HCT116 (cell line): ENCODE results near the gene CCDC197. TPM values are rescaled to one million over a fixed set of nuclear protein-coding genes. Genes with fewer than 3 reads are reported as not detected.

Experiments
- ATAC-seq: fragments of 200-7000 bp; cut with Tn5 transposase; 2 replicates; pipeline ENCODE4 v1.9.1; 2020; ENCODE audit warnings: mild to moderate bottlenecking, moderate library complexity
- BruUV-seq: library from RNA; stranded (reverse); fragments of 400-500 nt; replicated peaks from 2 replicates; lab custom pipeline; 2021; lab: Mats Ljungman, UMichigan
- CTCF ChIA-PET: fragments of 300-600 bp; sonication (Branson Sonifier 250); formaldehyde crosslinking; loops from one replicate; lab custom pipeline; 2021; ENCODE audit warnings: antibody characterized with exemption; lab: Charles Lee
- POLR2A ChIA-PET: fragments of 300-600, 350-600 bp; sonication (Branson Sonifier 250); formaldehyde crosslinking; loops from one replicate; lab custom pipeline; 2021; ENCODE audit warnings: antibody characterized with exemption; lab: Charles Lee
- RAD21 ChIA-PET, 2 experiments: fragments of 300-600 bp; sonication (Branson Sonifier 250); formaldehyde crosslinking; loops; one replicate each; lab custom pipeline; 2023; ENCODE audit warnings: low total read pairs in 2 of 2; ENCODE audit not compliant: uncharacterized antibody in 2 of 2, unreplicated experiment in 2 of 2, low non-redundant PET in 1 of 2; lab: Charles Lee
- DNase-seq: peaks from one replicate; pipeline ENCODE4 v3.0.0-alpha.2; 2010; ENCODE audit warnings: low read depth, low spot score
- H2AFZ ChIP-seq: fragments of 200-600 bp; shearing (Covaris generic), sonication (generic); 2 replicates; pipeline ENCODE4 v1.6.1; 2017; ENCODE audit warnings: low read depth, mixed run types, mixed read lengths, antibody characterized with exemption, low read length; ENCODE audit not compliant: poor library complexity, severe bottlenecking
- H3K27ac ChIP-seq: 2 replicates; pipeline ENCODE4 v1.5.1; 2012; ENCODE audit warnings: low read depth, low read length
- H3K27me3 ChIP-seq: fragments of 200-600 bp; sonication (generic); 2 replicates; pipeline ENCODE4 v1.6.1; 2016; ENCODE audit warnings: mixed run types, low read length, mixed read lengths; ENCODE audit not compliant: insufficient read depth
- H3K36me3 ChIP-seq, 2 experiments: fragments of 200-500 bp in 1 of 2; fragments of 200-600 bp in 1 of 2; sonication (Bioruptor generic) in 1 of 2; sonication (generic) in 1 of 2; 2 replicates each; pipeline versions ENCODE4 v1.5.1 to v1.6.1; 2014 to 2016; ENCODE audit warnings: low read length in 2 of 2, inconsistent platforms in 1 of 2, mixed read lengths in 1 of 2, mixed run types in 1 of 2; ENCODE audit not compliant: insufficient read depth in 2 of 2, control insufficient read depth in 1 of 2
- H3K4me1 ChIP-seq, 2 experiments: fragments of 200-600 bp in 1 of 2; sonication (generic) in 1 of 2; 2 replicates each; pipeline versions ENCODE4 v1.5.1 to v1.6.1; 2012 to 2017; ENCODE audit warnings: low read length in 2 of 2, inconsistent platforms in 1 of 2, mild to moderate bottlenecking in 1 of 2, mixed read lengths in 1 of 2, mixed run types in 1 of 2, moderate library complexity in 1 of 2; ENCODE audit not compliant: insufficient read depth in 2 of 2, control insufficient read depth in 1 of 2
- H3K4me2 ChIP-seq: fragments of 200-600 bp; sonication (generic); 2 replicates; pipeline ENCODE4 v1.6.1; 2017; ENCODE audit warnings: mixed run types, low read length, mixed read lengths
- H3K4me3 ChIP-seq, 2 experiments: fragments of 200-600 bp in 1 of 2; sonication (generic) in 1 of 2; replicated peaks in 1 of 2; 2 replicates each; pipeline ENCODE4 v1.5.1; 2011 to 2016; ENCODE audit warnings: low read length in 2 of 2, control low read depth in 1 of 2, low read depth in 1 of 2, mild to moderate bottlenecking in 1 of 2, mixed read lengths in 1 of 2, mixed run types in 1 of 2
- H3K79me2 ChIP-seq: fragments of 200-600 bp; sonication (generic); 2 replicates; pipeline ENCODE4 v1.6.1; 2017; ENCODE audit warnings: mild to moderate bottlenecking, mixed run types, low read length, moderate library complexity, mixed read lengths; ENCODE audit not compliant: insufficient read depth
- H3K9ac ChIP-seq: fragments of 200-600 bp; sonication (generic); 2 replicates; pipeline ENCODE4 v1.6.1; 2016; ENCODE audit warnings: low read length, mixed read lengths
- H3K9me2 ChIP-seq: fragments of 200-600 bp; sonication (generic), shearing (Covaris generic); 2 replicates; pipeline ENCODE4 v1.6.1; 2017; ENCODE audit warnings: mixed run types, mild to moderate bottlenecking, moderate library complexity; ENCODE audit not compliant: insufficient read depth
- H3K9me3 ChIP-seq, 2 experiments: fragments of 200-500 bp in 1 of 2; fragments of 200-600 bp in 1 of 2; sonication (Bioruptor generic) in 1 of 2; sonication (generic) in 1 of 2; 2 replicates each; pipeline ENCODE4 v1.6.1; 2014 to 2017; ENCODE audit warnings: low read length in 2 of 2, mixed read lengths in 2 of 2, inconsistent platforms in 1 of 2, low read depth in 1 of 2, mild to moderate bottlenecking in 1 of 2, mixed run types in 1 of 2, moderate library complexity in 1 of 2; ENCODE audit not compliant: control insufficient read depth in 1 of 2, insufficient read depth in 1 of 2
- H4K20me1 ChIP-seq: fragments of 200-600 bp; sonication (generic), shearing (Covaris generic); 2 replicates; pipeline ENCODE4 v1.6.1; 2017; ENCODE audit warnings: mixed run types, mild to moderate bottlenecking, moderate library complexity; ENCODE audit not compliant: insufficient read depth
- CBX3 ChIP-seq: IDR thresholded peaks from 2 replicates; pipeline ENCODE4 v1.6.1; 2012; ENCODE audit warnings: low read depth
- CEBPB ChIP-seq: IDR thresholded peaks from 2 replicates; pipeline ENCODE4 v1.6.1; 2012; ENCODE audit warnings: low read depth
- EGR1 ChIP-seq: IDR thresholded peaks from 2 replicates; pipeline ENCODE4 v1.6.1; 2012; ENCODE audit warnings: low read depth
- ELF1 ChIP-seq: IDR thresholded peaks from 2 replicates; pipeline ENCODE4 v1.6.1; 2012; ENCODE audit warnings: low read depth, borderline replicate concordance
- EZH2 ChIP-seq: fragments of 200-600 bp; sonication (generic); IDR thresholded peaks from 2 replicates; pipeline ENCODE4 v1.6.1; 2017; ENCODE audit warnings: antibody characterized with exemption, mixed run types
- EZH2phosphoT487 ChIP-seq: fragments of 200-600 bp; IDR thresholded peaks from 2 replicates; pipeline ENCODE4 v1.6.1; 2018; ENCODE audit warnings: antibody characterized with exemption, borderline replicate concordance
- FOSL1 ChIP-seq: IDR thresholded peaks from 2 replicates; pipeline ENCODE4 v1.6.1; 2012; ENCODE audit warnings: low read depth
- POLR2A ChIP-seq: IDR thresholded peaks from 2 replicates; pipeline ENCODE4 v1.7.0; 2011; ENCODE audit warnings: borderline replicate concordance; ENCODE audit not compliant: insufficient read depth, insufficient read length; ENCODE audit errors: extremely low read depth
- RAD21 ChIP-seq: IDR thresholded peaks from 2 replicates; pipeline ENCODE4 v1.6.1; 2012; ENCODE audit warnings: low read depth, mild to moderate bottlenecking
- SIN3A ChIP-seq: IDR thresholded peaks from 2 replicates; pipeline ENCODE4 v1.6.1; 2012; ENCODE audit warnings: low read depth
- SP1 ChIP-seq: IDR thresholded peaks from 2 replicates; pipeline ENCODE4 v1.6.1; 2012; ENCODE audit warnings: low read depth
- SRF ChIP-seq: IDR thresholded peaks from 2 replicates; pipeline ENCODE4 v1.6.1; 2012; ENCODE audit warnings: low read depth
- TCF7L2 ChIP-seq: IDR thresholded peaks from 2 replicates; pipeline ENCODE4 v1.7.0; 2011; ENCODE audit warnings: borderline replicate concordance, inconsistent platforms; ENCODE audit not compliant: insufficient read depth, insufficient read length; ENCODE audit errors: extremely low read depth
- YY1 ChIP-seq: IDR thresholded peaks from 2 replicates; pipeline ENCODE4 v1.6.1; 2011; ENCODE audit warnings: low read length, low read depth, moderate library complexity, mild to moderate bottlenecking; ENCODE audit not compliant: insufficient replicate concordance; ENCODE audit errors: extremely low read depth
- ZFX ChIP-seq: fragments of 450-650 bp; IDR thresholded peaks from 2 replicates; pipeline ENCODE4 v1.6.1; 2017
- intact Hi-C: fragments of 100-400 bp; cut with micrococcal nuclease; formaldehyde crosslinking; loops from 2 replicates; pipeline ENCODE4 v1.10.0; 2022
- total RNA-seq: library from RNA; stranded (reverse); gene quantifications from one replicate; pipeline ENCODE4 v1.2.1, GENCODE V29; 2021; ENCODE audit not compliant: unreplicated experiment
- TF ChIP-seq, protein P1 (sequence below): IDR thresholded peaks from 2 replicates; pipeline ENCODE4 v1.6.1; 2011; ENCODE audit warnings: mild to moderate bottlenecking, low read length, moderate library complexity; ENCODE audit not compliant: insufficient replicate concordance; ENCODE audit errors: extremely low read depth
- TF ChIP-seq, protein P2 (sequence below): IDR thresholded peaks from 2 replicates; pipeline ENCODE4 v1.6.1; 2012
- TF ChIP-seq, protein P3 (sequence below): IDR thresholded peaks from 2 replicates; pipeline ENCODE4 v1.6.1; 2012; ENCODE audit warnings: low read depth
- TF ChIP-seq, protein P4 (sequence below): IDR thresholded peaks from 2 replicates; pipeline ENCODE4 v1.6.1; 2012

CCDC197 gene
- total RNA-seq, 1 experiment from 2014 or later: not detected

DNA sequence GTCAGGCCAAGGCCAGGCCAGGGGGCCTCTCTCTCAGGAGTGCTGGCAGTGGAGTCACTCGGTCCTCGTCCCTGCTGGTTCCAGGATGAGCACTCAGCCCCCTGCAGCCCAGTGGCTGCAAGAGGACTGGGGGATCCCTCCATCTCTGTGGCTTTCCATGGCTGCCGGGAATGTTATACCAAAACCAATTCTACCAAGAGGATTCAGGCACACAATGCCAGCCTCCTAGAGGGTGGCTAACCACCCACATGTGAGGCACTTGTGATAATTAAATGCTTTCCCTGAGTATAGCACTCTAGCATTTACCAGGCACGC is 42.6 kb upstream of the CCDC197 start:
- no peak for DNase-seq
- Histone ChIP-seq H3K79me2 (no peaks in the 10 kb centered on the region), H3K27me3 (no peaks in the 10 kb centered on the region), H3K36me3 (no peaks in the 10 kb centered on the region), H3K27ac (no peak overlapping the region), H3K4me1 (peaks cover 19 to 74% of the 10 kb centered on the region in 2 experiments), H3K9ac (no peak overlapping the region), H3K9me2 (no peaks in the 10 kb centered on the region), H4K20me1 (no peaks in the 10 kb centered on the region), H2AFZ (no peak overlapping the region), H3K9me3 (no peaks in the 10 kb centered on the region)
- no peak for ATAC-seq
- no TSS peak for BruUV-seq
- CTCF ChIA-PET: no interaction called here
- POLR2A ChIA-PET: no interaction called here
- TF ChIP-seq SP1 (no peak), TCF7L2 (no peak), EZH2phosphoT487 (no peak), RAD21 (no peak), EGR1 (no peak), ELF1 (no peak), ZFX (no peak), FOSL1 (no peak), EZH2 (no peak), YY1 (no peak), CEBPB (no peak), POLR2A (no peak), CBX3 (no peak), SIN3A (no peak), SRF (no peak)
- TF ChIP-seq, protein P1, sequence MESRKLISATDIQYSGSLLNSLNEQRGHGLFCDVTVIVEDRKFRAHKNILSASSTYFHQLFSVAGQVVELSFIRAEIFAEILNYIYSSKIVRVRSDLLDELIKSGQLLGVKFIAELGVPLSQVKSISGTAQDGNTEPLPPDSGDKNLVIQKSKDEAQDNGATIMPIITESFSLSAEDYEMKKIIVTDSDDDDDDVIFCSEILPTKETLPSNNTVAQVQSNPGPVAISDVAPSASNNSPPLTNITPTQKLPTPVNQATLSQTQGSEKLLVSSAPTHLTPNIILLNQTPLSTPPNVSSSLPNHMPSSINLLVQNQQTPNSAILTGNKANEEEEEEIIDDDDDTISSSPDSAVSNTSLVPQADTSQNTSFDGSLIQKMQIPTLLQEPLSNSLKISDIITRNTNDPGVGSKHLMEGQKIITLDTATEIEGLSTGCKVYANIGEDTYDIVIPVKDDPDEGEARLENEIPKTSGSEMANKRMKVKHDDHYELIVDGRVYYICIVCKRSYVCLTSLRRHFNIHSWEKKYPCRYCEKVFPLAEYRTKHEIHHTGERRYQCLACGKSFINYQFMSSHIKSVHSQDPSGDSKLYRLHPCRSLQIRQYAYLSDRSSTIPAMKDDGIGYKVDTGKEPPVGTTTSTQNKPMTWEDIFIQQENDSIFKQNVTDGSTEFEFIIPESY: no peak
- TF ChIP-seq, protein P2, sequence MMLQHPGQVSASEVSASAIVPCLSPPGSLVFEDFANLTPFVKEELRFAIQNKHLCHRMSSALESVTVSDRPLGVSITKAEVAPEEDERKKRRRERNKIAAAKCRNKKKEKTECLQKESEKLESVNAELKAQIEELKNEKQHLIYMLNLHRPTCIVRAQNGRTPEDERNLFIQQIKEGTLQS: no peak
- TF ChIP-seq, protein P3, sequence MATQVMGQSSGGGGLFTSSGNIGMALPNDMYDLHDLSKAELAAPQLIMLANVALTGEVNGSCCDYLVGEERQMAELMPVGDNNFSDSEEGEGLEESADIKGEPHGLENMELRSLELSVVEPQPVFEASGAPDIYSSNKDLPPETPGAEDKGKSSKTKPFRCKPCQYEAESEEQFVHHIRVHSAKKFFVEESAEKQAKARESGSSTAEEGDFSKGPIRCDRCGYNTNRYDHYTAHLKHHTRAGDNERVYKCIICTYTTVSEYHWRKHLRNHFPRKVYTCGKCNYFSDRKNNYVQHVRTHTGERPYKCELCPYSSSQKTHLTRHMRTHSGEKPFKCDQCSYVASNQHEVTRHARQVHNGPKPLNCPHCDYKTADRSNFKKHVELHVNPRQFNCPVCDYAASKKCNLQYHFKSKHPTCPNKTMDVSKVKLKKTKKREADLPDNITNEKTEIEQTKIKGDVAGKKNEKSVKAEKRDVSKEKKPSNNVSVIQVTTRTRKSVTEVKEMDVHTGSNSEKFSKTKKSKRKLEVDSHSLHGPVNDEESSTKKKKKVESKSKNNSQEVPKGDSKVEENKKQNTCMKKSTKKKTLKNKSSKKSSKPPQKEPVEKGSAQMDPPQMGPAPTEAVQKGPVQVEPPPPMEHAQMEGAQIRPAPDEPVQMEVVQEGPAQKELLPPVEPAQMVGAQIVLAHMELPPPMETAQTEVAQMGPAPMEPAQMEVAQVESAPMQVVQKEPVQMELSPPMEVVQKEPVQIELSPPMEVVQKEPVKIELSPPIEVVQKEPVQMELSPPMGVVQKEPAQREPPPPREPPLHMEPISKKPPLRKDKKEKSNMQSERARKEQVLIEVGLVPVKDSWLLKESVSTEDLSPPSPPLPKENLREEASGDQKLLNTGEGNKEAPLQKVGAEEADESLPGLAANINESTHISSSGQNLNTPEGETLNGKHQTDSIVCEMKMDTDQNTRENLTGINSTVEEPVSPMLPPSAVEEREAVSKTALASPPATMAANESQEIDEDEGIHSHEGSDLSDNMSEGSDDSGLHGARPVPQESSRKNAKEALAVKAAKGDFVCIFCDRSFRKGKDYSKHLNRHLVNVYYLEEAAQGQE: no peak
- TF ChIP-seq, protein P4, sequence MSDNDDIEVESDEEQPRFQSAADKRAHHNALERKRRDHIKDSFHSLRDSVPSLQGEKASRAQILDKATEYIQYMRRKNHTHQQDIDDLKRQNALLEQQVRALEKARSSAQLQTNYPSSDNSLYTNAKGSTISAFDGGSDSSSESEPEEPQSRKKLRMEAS: no peak
- TF ChIP-seq, all 23 proteins: peak for 0
- intact Hi-C loops: no loop called here
- no peak overlapping the region for H3K4me3 ChIP-seq
- no peak overlapping the region; the same call in 1 of the 2 replicates for H3K4me2 ChIP-seq
- RAD21 ChIA-PET: no interaction called here
